Measurements from ENCODE around the gene TRAPPC2L.

TRAPPC2L gene

GRCh38 chr16:88863426-88863825 is 6.5 kb downstream of the TRAPPC2L start:
- no peak overlapping the region for H3K27ac ChIP-seq (ENCODE audit: low read depth, low read length)
- peaks cover 46% of the 10 kb centered on the region for H3K36me3 ChIP-seq (ENCODE audit: control insufficient read depth, insufficient read depth, low read length)
- no peaks in the 10 kb centered on the region for H3K4me1 ChIP-seq (ENCODE audit: control insufficient read depth, insufficient read depth, low read length)
- H3K9me3 ChIP-seq (ENCODE audit: control insufficient read depth, insufficient read depth, low read depth, low read length) = no peaks in the 10 kb centered on the region
- H3K9ac ChIP-seq (ENCODE audit: low read length) = no peak overlapping the region
- no peaks in the 10 kb centered on the region for H3K27me3 ChIP-seq (ENCODE audit: control insufficient read depth, insufficient read depth, low read length)
- no peak overlapping the region for H3K4me3 ChIP-seq (ENCODE audit: low read depth, low read length)

GRCh38 chr16:88864099-88864498 is 7.2 kb downstream of the TRAPPC2L start:
- H3K27ac ChIP-seq (ENCODE audit: low read depth, low read length) = no peak overlapping the region
- H3K9me3 ChIP-seq (ENCODE audit: control insufficient read depth, insufficient read depth, low read depth, low read length) = no peaks in the 10 kb centered on the region
- H3K27me3 ChIP-seq (ENCODE audit: control insufficient read depth, insufficient read depth, low read length) = peaks cover 5% of the 10 kb centered on the region; the same call in 1 of the 2 replicates
- H3K4me1 ChIP-seq (ENCODE audit: control insufficient read depth, insufficient read depth, low read length) = no peaks in the 10 kb centered on the region
- H3K9ac ChIP-seq (ENCODE audit: low read length) = no peak overlapping the region
- peaks cover 40% of the 10 kb centered on the region for H3K36me3 ChIP-seq (ENCODE audit: control insufficient read depth, insufficient read depth, low read length)
- H3K4me3 ChIP-seq (ENCODE audit: low read depth, low read length) = no peak overlapping the region

GRCh38 chr16:88864521-88864920 is 7.6 kb downstream of the TRAPPC2L start:
- H3K27ac ChIP-seq (ENCODE audit: low read depth, low read length) = no peak overlapping the region

GRCh38 chr16:88865310-88865709 is 8.4 kb downstream of the TRAPPC2L start:
- Histone ChIP-seq H3K27ac (ENCODE audit: low read depth, low read length) (no peak overlapping the region), H3K9me3 (ENCODE audit: control insufficient read depth, insufficient read depth, low read depth, low read length) (no peaks in the 10 kb centered on the region), H3K9ac (ENCODE audit: low read length) (no peak overlapping the region), H3K4me3 (ENCODE audit: low read depth, low read length) (no peak overlapping the region), H3K36me3 (ENCODE audit: control insufficient read depth, insufficient read depth, low read length) (peaks cover 28% of the 10 kb centered on the region), H3K4me1 (ENCODE audit: control insufficient read depth, insufficient read depth, low read length) (no peaks in the 10 kb centered on the region), H3K27me3 (ENCODE audit: control insufficient read depth, insufficient read depth, low read length) (peaks cover 5% of the 10 kb centered on the region; the same call in 1 of the 2 replicates)

More at GRCh38 chr16:88864521-88864920, 7.6 kb downstream of the TRAPPC2L start:
- H3K27me3 ChIP-seq (ENCODE audit: control insufficient read depth, insufficient read depth, low read length) = peaks cover 5% of the 10 kb centered on the region; the same call in 1 of the 2 replicates
- H3K4me1 ChIP-seq (ENCODE audit: control insufficient read depth, insufficient read depth, low read length) = no peaks in the 10 kb centered on the region
- no peak overlapping the region for H3K4me3 ChIP-seq (ENCODE audit: low read depth, low read length)
- H3K9ac ChIP-seq (ENCODE audit: low read length) = no peak overlapping the region
- peaks cover 35% of the 10 kb centered on the region for H3K36me3 ChIP-seq (ENCODE audit: control insufficient read depth, insufficient read depth, low read length)
- no peaks in the 10 kb centered on the region for H3K9me3 ChIP-seq (ENCODE audit: control insufficient read depth, insufficient read depth, low read depth, low read length)

GRCh38 chr16:88865742-88866141 is 8.8 kb downstream of the TRAPPC2L start:
- no peaks in the 10 kb centered on the region for H3K9me3 ChIP-seq (ENCODE audit: control insufficient read depth, insufficient read depth, low read depth, low read length)
- no peak overlapping the region for H3K4me3 ChIP-seq (ENCODE audit: low read depth, low read length)
- H3K4me1 ChIP-seq (ENCODE audit: control insufficient read depth, insufficient read depth, low read length) = no peaks in the 10 kb centered on the region
- no peak overlapping the region for H3K9ac ChIP-seq (ENCODE audit: low read length)
- peaks cover 23% of the 10 kb centered on the region for H3K36me3 ChIP-seq (ENCODE audit: control insufficient read depth, insufficient read depth, low read length)
- H3K27ac ChIP-seq (ENCODE audit: low read depth, low read length) = no peak overlapping the region
- peaks cover 5% of the 10 kb centered on the region; the same call in 1 of the 2 replicates for H3K27me3 ChIP-seq (ENCODE audit: control insufficient read depth, insufficient read depth, low read length)

GRCh38 chr16:88866151-88866920 is 9.4 kb downstream of the TRAPPC2L start, which contains the start of gene PABPN1L:
Gene PABPN1L (minus strand): TSS chr16:88866660. CDS start chr16:88866606, 54 bp downstream.
- H3K9ac ChIP-seq (ENCODE audit: low read length) = no peak within 1 kb of the TSS
- no peaks in the 10 kb centered on the region for H3K4me1 ChIP-seq (ENCODE audit: control insufficient read depth, insufficient read depth, low read length)
- peaks cover 17% of the 10 kb centered on the region for H3K36me3 ChIP-seq (ENCODE audit: control insufficient read depth, insufficient read depth, low read length)
- H3K4me3 ChIP-seq (ENCODE audit: low read depth, low read length) = no peak within 1 kb of the TSS
- peaks cover 5% of the 10 kb centered on the region; the same call in 1 of the 2 replicates for H3K27me3 ChIP-seq (ENCODE audit: control insufficient read depth, insufficient read depth, low read length)
- H3K27ac ChIP-seq (ENCODE audit: low read depth, low read length) = no peak within 1 kb of the TSS
- no peaks in the 10 kb centered on the region for H3K9me3 ChIP-seq (ENCODE audit: control insufficient read depth, insufficient read depth, low read depth, low read length)

GRCh38 chr16:88867581-88868246 is 10.8 kb downstream of the TRAPPC2L start:
- H3K36me3 ChIP-seq (ENCODE audit: control insufficient read depth, insufficient read depth, low read length) = peaks cover 5% of the 10 kb centered on the region; the same call in 1 of the 2 replicates
- peaks cover 5% of the 10 kb centered on the region; the same call in 1 of the 2 replicates for H3K27me3 ChIP-seq (ENCODE audit: control insufficient read depth, insufficient read depth, low read length)
- no peaks in the 10 kb centered on the region for H3K9me3 ChIP-seq (ENCODE audit: control insufficient read depth, insufficient read depth, low read depth, low read length)
- no peaks in the 10 kb centered on the region for H3K4me1 ChIP-seq (ENCODE audit: control insufficient read depth, insufficient read depth, low read length)
- no peak overlapping the region for H3K9ac ChIP-seq (ENCODE audit: low read length)
- no peak overlapping the region for H3K4me3 ChIP-seq (ENCODE audit: low read depth, low read length)
- no peak overlapping the region for H3K27ac ChIP-seq (ENCODE audit: low read depth, low read length)

GRCh38 chr16:88868974-88869672 is 12.2 kb downstream of the TRAPPC2L start:
- H3K27me3 ChIP-seq (ENCODE audit: control insufficient read depth, insufficient read depth, low read length) = peaks cover 5% of the 10 kb centered on the region; the same call in 1 of the 2 replicates
- no peaks in the 10 kb centered on the region for H3K9me3 ChIP-seq (ENCODE audit: control insufficient read depth, insufficient read depth, low read depth, low read length)
- H3K36me3 ChIP-seq (ENCODE audit: control insufficient read depth, insufficient read depth, low read length) = no peaks in the 10 kb centered on the region
- H3K27ac ChIP-seq (ENCODE audit: low read depth, low read length) = no peak overlapping the region
- no peak overlapping the region for H3K4me3 ChIP-seq (ENCODE audit: low read depth, low read length)
- no peak overlapping the region for H3K9ac ChIP-seq (ENCODE audit: low read length)
- no peaks in the 10 kb centered on the region for H3K4me1 ChIP-seq (ENCODE audit: control insufficient read depth, insufficient read depth, low read length)

GRCh38 chr16:88869673-88869980 is 12.7 kb downstream of the TRAPPC2L start:
- H3K4me1 ChIP-seq (ENCODE audit: control insufficient read depth, insufficient read depth, low read length) = no peaks in the 10 kb centered on the region
- H3K9ac ChIP-seq (ENCODE audit: low read length) = no peak overlapping the region
- H3K9me3 ChIP-seq (ENCODE audit: control insufficient read depth, insufficient read depth, low read depth, low read length) = no peaks in the 10 kb centered on the region
- no peak overlapping the region for H3K4me3 ChIP-seq (ENCODE audit: low read depth, low read length)
- H3K27ac ChIP-seq (ENCODE audit: low read depth, low read length) = no peak overlapping the region
- H3K36me3 ChIP-seq (ENCODE audit: control insufficient read depth, insufficient read depth, low read length) = no peaks in the 10 kb centered on the region
- H3K27me3 ChIP-seq (ENCODE audit: control insufficient read depth, insufficient read depth, low read length) = peaks cover 5% of the 10 kb centered on the region; the same call in 1 of the 2 replicates

GRCh38 chr16:88870608-88871348 is 13.9 kb downstream of the TRAPPC2L start:
- no peak overlapping the region for H3K27ac ChIP-seq (ENCODE audit: low read depth, low read length)
- H3K9ac ChIP-seq (ENCODE audit: low read length) = no peak overlapping the region
- no peaks in the 10 kb centered on the region for H3K36me3 ChIP-seq (ENCODE audit: control insufficient read depth, insufficient read depth, low read length)
- H3K4me3 ChIP-seq (ENCODE audit: low read depth, low read length) = no peak overlapping the region
- H3K9me3 ChIP-seq (ENCODE audit: control insufficient read depth, insufficient read depth, low read depth, low read length) = no peaks in the 10 kb centered on the region
- H3K27me3 ChIP-seq (ENCODE audit: control insufficient read depth, insufficient read depth, low read length) = peaks cover 5% of the 10 kb centered on the region; the same call in 1 of the 2 replicates
- no peaks in the 10 kb centered on the region for H3K4me1 ChIP-seq (ENCODE audit: control insufficient read depth, insufficient read depth, low read length)

All from HUES6 (cell line).